SK-N-SH treated with all-trans-retinoic acid at 6 μM for 48 hours (cell line): ENCODE data around the gene MVK.
A peak's percentile ranks its signal among the peaks of the same experiment; 100 is the strongest.

ENCODE experiments used
- ATAC-seq: fragments of 200-7000 bp; cut with Tn5 transposase; 3 replicates; pipeline ENCODE4 v1.9.1; 2020; ENCODE audit warnings: mild to moderate bottlenecking, moderate library complexity
- ARNTL ChIP-seq: fragments of 450-650 bp; formaldehyde crosslinking; IDR thresholded peaks from 2 replicates; pipeline ENCODE4 v1.5.0; 2020; ENCODE audit warnings: low read depth, mild to moderate bottlenecking, moderate library complexity, borderline replicate concordance
- CREB5 ChIP-seq: fragments of 250-450 bp; sonication (Bioruptor Pico); IDR thresholded peaks from 2 replicates; pipeline ENCODE4 v1.5.1; 2020; ENCODE audit warnings: low read depth, mild to moderate bottlenecking, moderate library complexity
- ESRRG ChIP-seq: fragments of 250-450 bp; sonication (Bioruptor Pico); IDR thresholded peaks from 2 replicates; pipeline ENCODE4 v1.6.1; 2021; ENCODE audit warnings: mild to moderate bottlenecking
- GLIS3 ChIP-seq: fragments of 250-450 bp; sonication (Bioruptor Pico); IDR thresholded peaks from 2 replicates; pipeline ENCODE4 v1.5.0; 2020; ENCODE audit warnings: mild to moderate bottlenecking, moderate library complexity
- ISL1 ChIP-seq: fragments of 250-450 bp; sonication (Bioruptor Pico); IDR thresholded peaks from 2 replicates; pipeline ENCODE4 v2.1.2; 2022; ENCODE audit warnings: mild to moderate bottlenecking, moderate library complexity
- OSR1 ChIP-seq: fragments of 250-450 bp; sonication (Bioruptor Pico); IDR thresholded peaks from 2 replicates; pipeline ENCODE4 v1.8.0; 2022; ENCODE audit warnings: moderate library complexity, mild to moderate bottlenecking, inconsistent platforms
- PATZ1 ChIP-seq: fragments of 250-450 bp; sonication (Bioruptor Pico); IDR thresholded peaks from 2 replicates; pipeline ENCODE4 v1.8.0; 2020; ENCODE audit warnings: mild to moderate bottlenecking, moderate library complexity, borderline replicate concordance
- POU6F1 ChIP-seq: fragments of 250-450 bp; sonication (Bioruptor Pico); IDR thresholded peaks from 2 replicates; pipeline ENCODE4 v1.8.0; 2021; ENCODE audit warnings: low read depth, mild to moderate bottlenecking, moderate library complexity, borderline replicate concordance
- PPARA ChIP-seq: fragments of 250-450 bp; sonication (Bioruptor Pico); IDR thresholded peaks from 2 replicates; pipeline ENCODE4 v1.5.0; 2020; ENCODE audit warnings: mild to moderate bottlenecking, borderline replicate concordance
- RARB ChIP-seq: fragments of 250-450 bp; sonication (Bioruptor Pico); IDR thresholded peaks from 2 replicates; pipeline ENCODE4 v1.8.0; 2021; ENCODE audit warnings: mild to moderate bottlenecking, moderate library complexity
- SNAI2 ChIP-seq: fragments of 250-450 bp; sonication (Bioruptor Pico); IDR thresholded peaks from 2 replicates; pipeline ENCODE4 v1.5.0; 2020; ENCODE audit warnings: mild to moderate bottlenecking, moderate library complexity
- TCF4 ChIP-seq: fragments of 250-450 bp; sonication (Bioruptor Pico); IDR thresholded peaks from 2 replicates; pipeline ENCODE4 v1.8.0; 2021; ENCODE audit warnings: mild to moderate bottlenecking, moderate library complexity, borderline replicate concordance
- TOX ChIP-seq: fragments of 250-450 bp; sonication (Bioruptor Pico); IDR thresholded peaks from 2 replicates; pipeline ENCODE4 v1.8.0; 2021; ENCODE audit warnings: mild to moderate bottlenecking, moderate library complexity, borderline replicate concordance
- TSHZ2 ChIP-seq: fragments of 250-450 bp; sonication (Bioruptor Pico); IDR thresholded peaks from 2 replicates; pipeline ENCODE4 v1.5.0; 2020; ENCODE audit warnings: mild to moderate bottlenecking, moderate library complexity
- ZC3H10 ChIP-seq: fragments of 250-450 bp; sonication (Bioruptor Pico); IDR thresholded peaks from 2 replicates; pipeline ENCODE4 v1.5.1; 2021; ENCODE audit warnings: mild to moderate bottlenecking, moderate library complexity
- ZFP30 ChIP-seq: fragments of 450-650 bp; formaldehyde crosslinking; IDR thresholded peaks from 2 replicates; pipeline ENCODE4 v1.5.0; 2022; ENCODE audit warnings: mild to moderate bottlenecking, moderate library complexity
- ZNF70 ChIP-seq: fragments of 450-650 bp; formaldehyde crosslinking; IDR thresholded peaks from 2 replicates; pipeline ENCODE4 v1.5.0; 2020; ENCODE audit warnings: mild to moderate bottlenecking, moderate library complexity
- ZNF8 ChIP-seq: fragments of 450-650 bp; formaldehyde crosslinking; IDR thresholded peaks from 2 replicates; pipeline ENCODE4 v1.5.0; 2020; ENCODE audit warnings: mild to moderate bottlenecking, moderate library complexity

MVK gene

GRCh38 chr12:109618082-109618481, 44.5 kb downstream of the MVK start:
- no peak for TF ChIP-seq OSR1 (CRISPR knock-in tag)
- 0 out of 2 replicates have a peak, but pooled peaks have one; percentile 21 for TF ChIP-seq TSHZ2
- TF ChIP-seq POU6F1 (CRISPR knock-in tag) = no peak
- peak; percentile 30; the same call in 1 of the 2 replicates for TF ChIP-seq ISL1 (CRISPR knock-in tag)
- TF ChIP-seq PATZ1 = no peak
- ATAC-seq = no peak

- TF ChIP-seq ZNF70 = no peak
- no peak for TF ChIP-seq SNAI2 (CRISPR knock-in tag)
- no peak for TF ChIP-seq GLIS3 (CRISPR knock-in tag)
- no peak for TF ChIP-seq CREB5 (CRISPR knock-in tag)
- TF ChIP-seq TOX (CRISPR knock-in tag) = no peak
- TF ChIP-seq OSR1 (CRISPR knock-in tag) = no peak
- TF ChIP-seq PPARA (CRISPR knock-in tag) = no peak
- no peak for TF ChIP-seq ZNF8 (CRISPR knock-in tag)
- no peak for TF ChIP-seq ZC3H10 (CRISPR knock-in tag)
- TF ChIP-seq ARNTL (CRISPR knock-in tag) = no peak
- no peak for TF ChIP-seq TSHZ2
- no peak for TF ChIP-seq POU6F1 (CRISPR knock-in tag)
- TF ChIP-seq ZFP30 (CRISPR knock-in tag) = no peak
- no peak for TF ChIP-seq TCF4
- no peak for TF ChIP-seq RARB
- no peak for ATAC-seq
Observed at GRCh38 chr12:109619002-109619604, 45.5 kb downstream of the MVK start.

GRCh38 chr12:109621211-109621694, 47.7 kb downstream of the MVK start:
- ATAC-seq = no peak
- TF ChIP-seq POU6F1 (CRISPR knock-in tag) (no peak), ISL1 (CRISPR knock-in tag) (no peak), ZNF70 (no peak), PATZ1 (no peak), ZC3H10 (CRISPR knock-in tag) (no peak), ESRRG (CRISPR knock-in tag) (no peak), TOX (CRISPR knock-in tag) (no peak), CREB5 (CRISPR knock-in tag) (no peak), ARNTL (CRISPR knock-in tag) (no peak), ZNF8 (CRISPR knock-in tag) (no peak)
